K562 (cell line): Measurements from ENCODE around the gene ANTKMT. TPM values are rescaled to one million over a fixed set of nuclear protein-coding genes. Genes with fewer than 3 reads are reported as not detected.

Experiments used
- ARID1B ChIP-seq: fragments of 450-650 bp; IDR thresholded peaks from 2 replicates; pipeline ENCODE4 v1.6.1; 2016; ENCODE audit warnings: antibody characterized with exemption, mild to moderate bottlenecking, inconsistent platforms
- BRD4 ChIP-seq: fragments of 200-600 bp; sonication (generic); IDR thresholded peaks from 2 replicates; pipeline ENCODE4 v1.6.1; 2017; ENCODE audit warnings: inconsistent platforms
- FIP1L1 ChIP-seq: fragments of 200-400 bp; formaldehyde crosslinking; IDR thresholded peaks from 2 replicates; pipeline ENCODE4 v1.6.1; 2018; ENCODE audit warnings: mild to moderate bottlenecking, low read depth, low read length; ENCODE audit not compliant: poor library complexity, severe bottlenecking
- GABPA ChIP-seq: fragments of 200-800 bp; sonication (Bioruptor generic); conservative IDR thresholded peaks from 2 replicates; pipeline ENCODE4 v1.6.1; 2016; ENCODE audit warnings: low read depth, missing genetic modification characterization, missing compliant biosample characterization
- HBP1 ChIP-seq: fragments of 450-650 bp; formaldehyde crosslinking; IDR thresholded peaks from 2 replicates; pipeline ENCODE4 v1.4.0; 2022; ENCODE audit warnings: missing genetic modification characterization
- MECOM ChIP-seq: fragments of 250-450 bp; sonication (Bioruptor Pico); IDR thresholded peaks from 2 replicates; pipeline ENCODE4 v1.8.0; 2022; ENCODE audit warnings: inconsistent platforms
- NR4A1 ChIP-seq, 2 experiments: fragments of 250-450 bp in 1 of 2; fragments of 450-650 bp in 1 of 2; sonication (Bioruptor Pico) in 1 of 2; IDR thresholded peaks; 2 replicates each; pipeline versions ENCODE4 v1.4.0 to v1.6.1; 2016 to 2020; ENCODE audit warnings: mild to moderate bottlenecking in 2 of 2, missing compliant biosample characterization in 1 of 2, missing genetic modification characterization in 1 of 2, moderate library complexity in 1 of 2
- OTX1 ChIP-seq: fragments of 450-650 bp; formaldehyde crosslinking; IDR thresholded peaks from 2 replicates; pipeline ENCODE4 v1.4.0; 2022; ENCODE audit warnings: mild to moderate bottlenecking
- PTTG1 ChIP-seq: fragments of 450-650 bp; IDR thresholded peaks from 2 replicates; pipeline ENCODE4 v1.6.1; 2016; ENCODE audit warnings: low read depth, mild to moderate bottlenecking, missing genetic modification characterization, missing compliant biosample characterization
- SPI1 ChIP-seq: IDR thresholded peaks from 2 replicates; pipeline ENCODE4 v1.6.1; 2011; ENCODE audit warnings: low read depth, low read length, control low read depth, borderline replicate concordance
- STAT5B ChIP-seq: fragments of 250-450 bp; sonication (Bioruptor Pico); IDR thresholded peaks from 2 replicates; pipeline ENCODE4 v1.8.0; 2021; ENCODE audit warnings: mild to moderate bottlenecking, inconsistent platforms
- XRCC5 ChIP-seq: fragments of 200-400 bp; formaldehyde crosslinking; IDR thresholded peaks from 2 replicates; pipeline ENCODE4 v1.6.1; 2017; ENCODE audit warnings: low read depth, mild to moderate bottlenecking, low read length
- ZBTB5 ChIP-seq: fragments of 450-650 bp; IDR thresholded peaks from 2 replicates; pipeline ENCODE4 v1.6.1; 2017; ENCODE audit warnings: antibody characterized with exemption
- ZKSCAN8 ChIP-seq: fragments of 200-800 bp; sonication (Bioruptor generic); IDR thresholded peaks from 2 replicates; pipeline ENCODE4 v1.6.1; 2016; ENCODE audit warnings: missing genetic modification characterization, missing compliant biosample characterization
- ZNF165 ChIP-seq: fragments of 250-450 bp; sonication (Bioruptor Pico); IDR thresholded peaks from 2 replicates; pipeline ENCODE4 v1.4.0; 2020; ENCODE audit warnings: borderline replicate concordance
- polyA plus RNA-seq, 8 experiments: library from polyadenylated mRNA; depleted of rRNA in 4 of 8; stranded (reverse) in 5 of 8; unstranded in 3 of 8; fragments of >200 nt; fragmentation: Nextera tagmentation in 2 of 8; fragmentation: Illumina TruSeq in 1 of 8; extraction: Ambion mirVana in 2 of 8; extraction: Trizol in 1 of 8; gene quantifications; 2 replicates each; pipeline versions ENCODE4 v1.2.1 to v1.2.3, GENCODE V29; 2011 to 2014; ENCODE audit warnings: inconsistent platforms in 1 of 8, missing spikeins in 1 of 8
- total RNA-seq, 7 experiments: library from RNA; depleted of rRNA in 6 of 7; stranded (reverse); fragments of >200 nt in 6 of 7; fragmentation: Illumina TruSeq in 2 of 7; extraction: Trizol in 2 of 7; gene quantifications; 2 replicates each; pipeline versions ENCODE4 v1.2.1 to v1.2.3, GENCODE V29; 2011 to 2021; ENCODE audit warnings: low replicate concordance in 1 of 7

The ANTKMT gene
- total and polyA plus RNA-seq, 9 of the 15 experiments (the other 6 are each of a cell fraction or from before 2014, with no cell fraction given) = 0.58 to 217 (median 19.1) TPM

- TF ChIP-seq FIP1L1 (no peak), HBP1 (CRISPR knock-in tag) (no peak), ZBTB5 (no peak), SPI1 (no peak), GABPA (tag) (peak; percentile 95), XRCC5 (no peak), STAT5B (no peak), ARID1B (no peak), BRD4 (no peak), MECOM (CRISPR knock-in tag) (no peak), OTX1 (CRISPR knock-in tag) (no peak), NR4A1 (CRISPR knock-in tag; IDR thresholded peaks at IDR 0.05) (no peak), NR4A1 (tag; IDR thresholded peaks at IDR 0.05) (no peak), PTTG1 (no peak), ZNF165 (CRISPR knock-in tag) (no peak), ZKSCAN8 (CRISPR knock-in tag) (no peak)
Observed at GRCh38 chr16:679814-680624, 40.9 kb upstream of the ANTKMT start, which contains the start of gene STUB1 (continued).
